H1 (cell line): ENCODE data around the gene CHD8. TPM values are rescaled to one million over a fixed set of nuclear protein-coding genes. Genes with fewer than 3 reads are reported as not detected.

Source experiments
- CTCF ChIA-PET: fragments of 300-600 bp; sonication (Branson Sonifier 250); formaldehyde crosslinking; loops from one replicate; lab custom pipeline; 2021; ENCODE audit not compliant: partially characterized antibody; lab: Charles Lee
- POLR2A ChIA-PET: fragments of 300-600 bp; sonication (Branson Sonifier 250); formaldehyde crosslinking; loops from one replicate; lab custom pipeline; 2021; ENCODE audit warnings: inconsistent platforms; ENCODE audit not compliant: partially characterized antibody; lab: Charles Lee
- DNase-seq, 2 experiments: peaks; one replicate each; pipeline versions ENCODE4 v3.0.0 to v3.0.0-alpha.2; 2010 to 2022; ENCODE audit warnings: low spot score in 2 of 2, low read depth in 1 of 2, mixed read lengths in 1 of 2
- FAIRE-seq: peaks from 2 replicates; lab custom pipeline; 2011; peaks lifted over from hg19 to GRCh38; lab: Jason Lieb, UNC
- H2AFZ ChIP-seq: 2 replicates; pipeline ENCODE4 v1.8.1; 2012; ENCODE audit warnings: low read length, inconsistent platforms
- H2AK5ac ChIP-seq: 2 replicates; pipeline ENCODE4 v1.6.1; 2013; ENCODE audit warnings: low read depth, low read length
- H2BK120ac ChIP-seq: replicated peaks from 2 replicates; pipeline ENCODE3; 2013; ENCODE audit warnings: low read depth, low read length, inconsistent platforms
- H2BK12ac ChIP-seq: 2 replicates; pipeline ENCODE4 v1.6.1; 2013; ENCODE audit warnings: low read depth, low read length
- H2BK15ac ChIP-seq: 2 replicates; pipeline ENCODE4 v1.6.1; 2013; ENCODE audit warnings: low read length
- H2BK20ac ChIP-seq: 2 replicates; pipeline ENCODE4 v1.6.1; 2013; ENCODE audit warnings: low read length
- H2BK5ac ChIP-seq: 2 replicates; pipeline ENCODE4 v1.6.1; 2013; ENCODE audit warnings: low read depth, low read length
- H3K14ac ChIP-seq: 2 replicates; pipeline ENCODE4 v1.6.1; 2013; ENCODE audit warnings: inconsistent platforms; ENCODE audit not compliant: insufficient read length
- H3K18ac ChIP-seq: 2 replicates; pipeline ENCODE4 v1.6.1; 2013; ENCODE audit warnings: low read length; ENCODE audit errors: extremely low read depth
- H3K23ac ChIP-seq: 2 replicates; pipeline ENCODE4 v1.6.1; 2013; ENCODE audit warnings: inconsistent platforms; ENCODE audit not compliant: insufficient read length
- H3K23me2 ChIP-seq: 2 replicates; pipeline ENCODE4 v1.6.1; 2013; ENCODE audit warnings: low read depth, low read length
- H3K27ac ChIP-seq: 2 replicates; pipeline ENCODE4 v1.6.1; 2011; ENCODE audit warnings: low read depth, low read length, inconsistent platforms
- H3K27me3 ChIP-seq, 4 experiments: replicated peaks in 1 of 4; 1 replicate in 1 of 4; 2 replicates in 3 of 4; pipeline versions ENCODE4 v1.6.1 to v1.8.1; 2011 to 2013; ENCODE audit warnings: low read length in 3 of 4, mild to moderate bottlenecking in 3 of 4, inconsistent platforms in 2 of 4, mixed read lengths in 2 of 4, moderate library complexity in 1 of 4; ENCODE audit not compliant: control insufficient read depth in 3 of 4, insufficient read depth in 3 of 4; ENCODE audit errors: extremely low read depth in 1 of 4
- H3K36me3 ChIP-seq, 4 experiments: 2 replicates each; pipeline versions ENCODE4 v1.6.1 to v1.8.1; 2011 to 2013; ENCODE audit warnings: mild to moderate bottlenecking in 4 of 4, low read length in 3 of 4, moderate library complexity in 2 of 4, control low read depth in 1 of 4, inconsistent platforms in 1 of 4; ENCODE audit not compliant: insufficient read depth in 4 of 4, control insufficient read depth in 2 of 4
- H3K4ac ChIP-seq: replicated peaks from 2 replicates; pipeline ENCODE3; 2013; ENCODE audit warnings: low read length, low read depth, mixed read lengths, inconsistent platforms; ENCODE audit not compliant: insufficient read length
- H3K4me1 ChIP-seq, 4 experiments: replicated peaks in 1 of 4; 1 replicate in 1 of 4; 2 replicates in 3 of 4; pipeline versions ENCODE4 v1.6.1 to v1.8.1; 2011 to 2013; ENCODE audit warnings: low read length in 3 of 4, inconsistent platforms in 2 of 4, mixed read lengths in 1 of 4; ENCODE audit not compliant: insufficient read depth in 4 of 4, control insufficient read depth in 3 of 4
- H3K4me2 ChIP-seq, 2 experiments: 2 replicates each; pipeline versions ENCODE4 v1.6.1 to v1.8.1; 2011 to 2013; ENCODE audit warnings: low read depth in 2 of 2, low read length in 2 of 2, control low read depth in 1 of 2, inconsistent platforms in 1 of 2, mild to moderate bottlenecking in 1 of 2; ENCODE audit not compliant: insufficient read depth in 1 of 2
- H3K4me3 ChIP-seq, 4 experiments: fragments of 200-600, 300-600 bp in 1 of 4; sonication (generic), shearing (Covaris generic), sonication (Bioruptor Twin) in 1 of 4; 2 replicates each; pipeline versions ENCODE4 v1.5.1 to v1.8.1; 2011 to 2016; ENCODE audit warnings: low read length in 4 of 4, low read depth in 3 of 4, control low read depth in 2 of 4, inconsistent platforms in 2 of 4, mild to moderate bottlenecking in 2 of 4, mixed read lengths in 1 of 4, moderate library complexity in 1 of 4; ENCODE audit not compliant: insufficient read depth in 2 of 4; ENCODE audit errors: extremely low read depth in 1 of 4
- H3K56ac ChIP-seq: replicated peaks from 2 replicates; pipeline ENCODE3; 2013; ENCODE audit warnings: low read depth, mild to moderate bottlenecking, mixed read lengths, low read length, inconsistent platforms; ENCODE audit not compliant: insufficient read length
- H3K79me1 ChIP-seq: 2 replicates; pipeline ENCODE4 v1.6.1; 2013; ENCODE audit warnings: low read depth, low read length, control low read depth
- H3K79me2 ChIP-seq, 2 experiments: 2 replicates each; pipeline versions ENCODE4 v1.6.1 to v1.8.1; 2012 to 2013; ENCODE audit warnings: low read length in 2 of 2, mild to moderate bottlenecking in 2 of 2, inconsistent platforms in 1 of 2; ENCODE audit not compliant: insufficient read depth in 2 of 2, control insufficient read depth in 1 of 2
- H3K9ac ChIP-seq, 4 experiments: replicated peaks in 1 of 4; 1 replicate in 1 of 4; 2 replicates in 3 of 4; pipeline versions ENCODE4 v1.6.1 to v1.8.1; 2011 to 2013; ENCODE audit warnings: low read depth in 3 of 4, low read length in 3 of 4, control low read depth in 2 of 4, mild to moderate bottlenecking in 2 of 4, moderate library complexity in 2 of 4, inconsistent platforms in 1 of 4; ENCODE audit errors: extremely low read depth in 1 of 4
- H3K9me3 ChIP-seq, 2 experiments: 2 replicates each; pipeline versions ENCODE4 v1.6.1 to v1.8.1; 2012 to 2013; ENCODE audit warnings: mild to moderate bottlenecking in 2 of 2, moderate library complexity in 2 of 2, control low read depth in 1 of 2, inconsistent platforms in 1 of 2, low read depth in 1 of 2, low read length in 1 of 2, mixed read lengths in 1 of 2; ENCODE audit not compliant: insufficient read depth in 2 of 2
- H4K20me1 ChIP-seq, 2 experiments: replicated peaks in 1 of 2; 2 replicates each; pipeline versions ENCODE3 to v1.8.1; 2011 to 2013; ENCODE audit warnings: inconsistent platforms in 2 of 2, low read length in 2 of 2, mild to moderate bottlenecking in 1 of 2; ENCODE audit not compliant: insufficient read depth in 2 of 2, control insufficient read depth in 1 of 2
- H4K5ac ChIP-seq: 2 replicates; pipeline ENCODE4 v1.6.1; 2013; ENCODE audit warnings: low read length, low read depth, mixed read lengths, inconsistent platforms; ENCODE audit not compliant: insufficient read length
- H4K8ac ChIP-seq: 2 replicates; pipeline ENCODE4 v1.8.0; 2013; ENCODE audit warnings: mild to moderate bottlenecking, moderate library complexity, low read length, inconsistent platforms; ENCODE audit not compliant: insufficient read depth; ENCODE audit errors: extremely low read depth
- H4K91ac ChIP-seq: replicated peaks from 2 replicates; pipeline ENCODE3; 2013; ENCODE audit warnings: low read length, mixed read lengths, inconsistent platforms; ENCODE audit not compliant: insufficient read length
- SIN3A ChIP-seq, 2 experiments: IDR thresholded peaks in 1 of 2; conservative IDR thresholded peaks in 1 of 2; 2 replicates each; pipeline ENCODE4 v1.6.1; 2011 to 2012; ENCODE audit warnings: low read length in 2 of 2, improper control_type of control experiment in 1 of 2, low read depth in 1 of 2, mild to moderate bottlenecking in 1 of 2
- SIX5 ChIP-seq: IDR thresholded peaks from 2 replicates; pipeline ENCODE4 v1.6.1; 2011; ENCODE audit warnings: mild to moderate bottlenecking, low read depth, low read length
- WGBS, 2 experiments: shearing (Covaris generic) in 1 of 2; methylation state at CpG; one replicate each; pipeline versions ENCODE4 v1.1.6 to v1.1.7; 2013 to 2015; ENCODE audit warnings: low lambda C conversion rate in 2 of 2, mixed read lengths in 2 of 2, inconsistent platforms in 1 of 2, low coverage in 1 of 2, missing lambda C conversion rate in 1 of 2; ENCODE audit not compliant: insufficient replicate concordance in 2 of 2, insufficient coverage in 1 of 2, insufficient read length in 1 of 2; ENCODE audit errors: extremely low coverage in 1 of 2, missing lambda C conversion rate in 1 of 2; 5-methylcytosine and 5-hydroxymethylcytosine counted together
- polyA plus RNA-seq, 7 experiments: library from polyadenylated mRNA; depleted of rRNA in 3 of 7; stranded (reverse) in 5 of 7; unstranded in 2 of 7; fragments of >200 nt in 5 of 7; fragments of 200-250 nt in 2 of 7; gene quantifications; 1 replicate in 5 of 7; 2 replicates in 1 of 7; 4 replicates in 1 of 7; pipeline versions ENCODE4 v1.2.1 to v1.2.3, GENCODE V29; 2011 to 2013; ENCODE audit warnings: missing spikeins in 2 of 7, mixed read lengths in 2 of 7
- total RNA-seq: library from RNA; stranded (reverse); fragmentation: NEBNext Ultra II Directional; extraction: Animal tissue kit (Norgen Biotek cat#: 25700); gene quantifications from 2 replicates; pipeline ENCODE4 v1.2.1, GENCODE V29; 2021

CHD8 gene
- total and polyA plus RNA-seq, 2 of the 8 experiments (the other 6 are each of a cell fraction or from before 2014, with no cell fraction given) = 88.3 to 140 TPM

DNA sequence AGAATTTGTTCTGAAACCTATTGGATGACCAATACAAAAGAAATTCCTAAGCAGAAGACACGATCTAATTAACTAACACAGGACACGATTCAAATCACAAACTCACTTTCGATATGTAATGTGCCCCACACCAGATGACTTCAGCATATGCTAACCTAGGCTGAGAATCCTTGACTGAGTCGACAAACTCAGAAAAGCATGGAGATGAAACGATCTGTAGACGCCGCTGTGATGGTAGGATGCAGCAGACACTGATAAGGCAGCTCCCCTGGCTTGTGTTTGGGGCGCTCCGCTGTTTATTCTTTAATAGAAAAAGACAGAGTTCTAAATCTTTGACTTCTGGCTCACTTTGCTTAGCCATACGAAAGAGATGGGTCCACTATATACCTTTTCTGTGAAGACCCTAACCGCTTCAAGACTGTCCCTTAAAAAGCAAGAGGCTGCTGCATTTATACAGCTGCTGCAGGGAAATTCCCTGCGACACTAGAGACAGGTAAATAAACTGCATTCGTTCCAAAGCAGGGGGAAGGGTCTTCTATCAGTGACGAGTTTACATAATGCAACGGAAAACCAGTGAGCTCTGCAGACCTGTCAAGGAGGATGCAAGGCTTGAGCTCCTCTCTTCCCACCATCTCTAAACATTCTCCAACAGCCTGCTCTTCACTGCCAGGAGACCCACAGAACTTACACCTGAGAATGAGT is 929 bp downstream of the CHD8 start:
- peaks cover 0 to 4% (median 1%) of the 10 kb centered on the region in 4 experiments; a peak in 3 of 7 replicates for H3K4me1 ChIP-seq
- peaks cover 0 to 11% (median 3%) of the 10 kb centered on the region in 4 experiments; a peak in 2 of 8 replicates for H3K36me3 ChIP-seq
- no peak overlapping the region for H2AFZ ChIP-seq
- H2BK20ac ChIP-seq = no peak overlapping the region
- H2BK5ac ChIP-seq = no peak overlapping the region
- no peak overlapping the region; the same call in 1 of the 2 replicates for H2BK12ac ChIP-seq
- H3K9ac ChIP-seq = peak overlapping the region; percentile 85 to 97 (median 95)
- peak overlapping the region; percentile 79 to 98 for H3K4me2 ChIP-seq
- FAIRE-seq = peak; percentile 7
- H3K23ac ChIP-seq = no peak overlapping the region
- H4K8ac ChIP-seq = no peak overlapping the region
- DNase-seq = no peak
- WGBS, 2 experiments = 50% methylated on average over 15 of the region's 15 CpGs; no CpG with 5 or more reads in 1 of the 2 experiments
- no peak overlapping the region for H3K4ac ChIP-seq
- H3K56ac ChIP-seq = no peak overlapping the region
- ChIA-PET POLR2A (interaction anchor here (0.6 to 4.0 kb wide), 19 partner anchors 10 to 188 kb away, joined by 3 to 62 read pairs (median 3); partner anchors contain the start of gene TOX4), CTCF (interaction anchor here (0.9 to 3.7 kb wide), 7 partner anchors 8 to 44 kb away, joined by 3 to 16 read pairs (median 7); partner anchors contain the start of gene TOX4)
- H3K14ac ChIP-seq = no peak overlapping the region
- H4K5ac ChIP-seq = no peak overlapping the region
- H3K9me3 ChIP-seq = no peaks in the 10 kb centered on the region
- peak overlapping the region; percentile 87 to 98 (median 94) for H3K4me3 ChIP-seq
- H2BK120ac ChIP-seq = no peak overlapping the region
- H3K18ac ChIP-seq = no peak overlapping the region
- TF ChIP-seq SIX5 (no peak), SIN3A (conservative IDR thresholded peaks at IDR 0.05 in 1 of 2, IDR thresholded peaks at IDR 0.05 in 1 of 2; ENCODE audit: low read depth in 1 of 2, low read length in 2 of 2) (peak in 1 of 2 experiments; percentile 10; a peak in 1 of 4 replicates)
- peak overlapping the region; percentile 60; the same call in 1 of the 2 replicates for H2AK5ac ChIP-seq
- H4K91ac ChIP-seq = no peak overlapping the region
- peaks cover 2 to 8% of the 10 kb centered on the region in 2 experiments for H4K20me1 ChIP-seq
- no peaks in the 10 kb centered on the region for H3K27me3 ChIP-seq
- peaks cover 7% of the 10 kb centered on the region for H3K23me2 ChIP-seq
- no peak overlapping the region for H2BK15ac ChIP-seq
- H3K27ac ChIP-seq = no peak overlapping the region
- peaks cover 26 to 59% of the 10 kb centered on the region in 2 experiments for H3K79me2 ChIP-seq
- no peaks in the 10 kb centered on the region; the same call in 1 of the 2 replicates for H3K79me1 ChIP-seq
